ENCODE data around the gene GABBR2.

GRCh38 chr9:98334796-98335195, 373.9 kb downstream of the GABBR2 start:
- TF ChIP-seq CTCF (IDR thresholded peaks at IDR 0.05): no peak
- TF ChIP-seq EZH2 (IDR thresholded peaks at IDR 0.05; ENCODE audit: borderline replicate concordance, insufficient read depth, low read depth, low read length, poor library complexity, severe bottlenecking): no peak

Data from B cell (primary cell).